ENCODE results near the gene ACSS1.

GRCh38 chr20:25006431-25007167 lies 51.3 kb downstream of the ACSS1 start:
- no peak for TF ChIP-seq CTCF (IDR thresholded peaks at IDR 0.05)
- TF ChIP-seq ZFX (IDR thresholded peaks at IDR 0.05; ENCODE audit: borderline replicate concordance), result no peak
